Liver (tissue), 10 donors: Measurements from ENCODE around the gene MYOF. TPM values are rescaled to one million over a fixed set of nuclear protein-coding genes. Genes with fewer than 3 reads are reported as not detected.

Experiments
- DNase-seq: peaks from one replicate; pipeline ENCODE4 v3.0.0-alpha.2; 2017; ENCODE audit warnings: low spot score
- H3K27ac ChIP-seq, 2 donors: one replicate each; pipeline ENCODE4 v1.7.0; 2013; ENCODE audit warnings: inconsistent platforms in 2 of 2, low read length in 2 of 2, control low read depth in 1 of 2, low read depth in 1 of 2, mild to moderate bottlenecking in 1 of 2
- H3K27me3 ChIP-seq, 4 donors: one replicate each; pipeline versions ENCODE4 v1.6.1 to v1.7.0; 2013; ENCODE audit warnings: low read length in 3 of 4, inconsistent platforms in 1 of 4, mild to moderate bottlenecking in 1 of 4, moderate library complexity in 1 of 4; ENCODE audit not compliant: control insufficient read depth in 4 of 4, insufficient read depth in 4 of 4
- H3K36me3 ChIP-seq, 4 donors: one replicate each; pipeline versions ENCODE4 v1.6.1 to v1.7.0; 2013; ENCODE audit warnings: low read length in 3 of 4, mild to moderate bottlenecking in 3 of 4, low read depth in 1 of 4, moderate library complexity in 1 of 4; ENCODE audit not compliant: control insufficient read depth in 4 of 4, insufficient read depth in 3 of 4
- H3K4me1 ChIP-seq, 4 donors: one replicate each; pipeline versions ENCODE4 v1.6.1 to v1.7.0; 2013; ENCODE audit warnings: low read length in 3 of 4, mild to moderate bottlenecking in 3 of 4, moderate library complexity in 1 of 4; ENCODE audit not compliant: control insufficient read depth in 4 of 4, insufficient read depth in 4 of 4
- H3K4me3 ChIP-seq, 3 donors: one replicate each; pipeline versions ENCODE4 v1.6.1 to v1.7.0; 2013; ENCODE audit warnings: low read length in 3 of 3, control low read depth in 1 of 3, low read depth in 1 of 3, mild to moderate bottlenecking in 1 of 3
- H3K9ac ChIP-seq, 2 donors: one replicate each; pipeline ENCODE4 v1.7.0; 2013; ENCODE audit warnings: low read length in 2 of 2, mild to moderate bottlenecking in 2 of 2, moderate library complexity in 2 of 2, control low read depth in 1 of 2, low read depth in 1 of 2
- H3K9me3 ChIP-seq, 4 donors: one replicate each; pipeline versions ENCODE4 v1.6.1 to v1.7.0; 2013; ENCODE audit warnings: low read length in 3 of 4; ENCODE audit not compliant: control insufficient read depth in 4 of 4
- EGR1 ChIP-seq, 2 donors: IDR thresholded peaks; 2 replicates each; pipeline ENCODE4 v1.6.1; 2016 to 2018; ENCODE audit warnings: antibody characterized with exemption in 2 of 2, low read depth in 2 of 2
- FOXA1 ChIP-seq: IDR thresholded peaks from 2 replicates; pipeline ENCODE4 v1.6.1; 2016; ENCODE audit warnings: antibody characterized with exemption
- FOXA2 ChIP-seq: IDR thresholded peaks from 2 replicates; pipeline ENCODE4 v1.6.1; 2016; ENCODE audit warnings: antibody characterized with exemption
- GABPA ChIP-seq, 2 donors: IDR thresholded peaks in 1 of 2; conservative IDR thresholded peaks in 1 of 2; 2 replicates each; pipeline ENCODE4 v1.6.1; 2016; ENCODE audit warnings: antibody characterized with exemption in 2 of 2, mild to moderate bottlenecking in 1 of 2, moderate library complexity in 1 of 2
- HNF4A ChIP-seq, 2 donors: conservative IDR thresholded peaks; 2 replicates each; pipeline ENCODE4 v1.6.1; 2016; ENCODE audit warnings: antibody characterized with exemption in 2 of 2, mild to moderate bottlenecking in 2 of 2
- HNF4G ChIP-seq: IDR thresholded peaks from 2 replicates; pipeline ENCODE4 v1.6.1; 2016; ENCODE audit warnings: antibody characterized with exemption
- JUND ChIP-seq, 2 donors: IDR thresholded peaks; 2 replicates each; pipeline ENCODE4 v1.6.1; 2016; ENCODE audit warnings: antibody characterized with exemption in 2 of 2
- NR2F2 ChIP-seq: IDR thresholded peaks from 2 replicates; pipeline ENCODE4 v1.6.1; 2016; ENCODE audit warnings: antibody characterized with exemption
- RAD21 ChIP-seq, 2 donors: IDR thresholded peaks; 2 replicates each; pipeline ENCODE4 v1.6.1; 2016; ENCODE audit warnings: antibody characterized with exemption in 2 of 2, mild to moderate bottlenecking in 2 of 2
- RXRA ChIP-seq, 2 donors: IDR thresholded peaks; 2 replicates each; pipeline ENCODE4 v1.6.1; 2017 to 2018; ENCODE audit warnings: antibody characterized with exemption in 2 of 2, mild to moderate bottlenecking in 1 of 2
- SP1 ChIP-seq: IDR thresholded peaks from 2 replicates; pipeline ENCODE4 v1.6.1; 2018; ENCODE audit warnings: antibody characterized with exemption, mild to moderate bottlenecking
- TAF1 ChIP-seq: conservative IDR thresholded peaks from 2 replicates; pipeline ENCODE4 v1.6.1; 2016; ENCODE audit warnings: antibody characterized with exemption, mild to moderate bottlenecking
- YY1 ChIP-seq: IDR thresholded peaks from 2 replicates; pipeline ENCODE4 v1.6.1; 2016; ENCODE audit warnings: antibody characterized with exemption, mild to moderate bottlenecking
- WGBS: extraction: QIAGEN DNeasy Blood & Tissue Kit; methylation state at CpG from one replicate; pipeline ENCODE4 v1.1.7; 2013; 5-methylcytosine and 5-hydroxymethylcytosine counted together
- polyA plus RNA-seq, 2 donors: library from polyadenylated mRNA; stranded (reverse) in 1 of 2; unstranded in 1 of 2; fragments of 200-250 nt in 1 of 2; fragments of >200 nt in 1 of 2; fragmentation: Nextera tagmentation in 1 of 2; extraction: Ambion mirVana in 1 of 2; gene quantifications; one replicate each; pipeline versions ENCODE4 v1.2.1 to v1.2.3, GENCODE V29; 2013 to 2015
- small RNA-seq: library from RNA; depleted of rRNA; stranded (forward); fragments of <200 nt; gene quantifications from one replicate; pipeline ENCODE3, GENCODE V24; 2014
- total RNA-seq, 2 donors: library from RNA; depleted of rRNA; stranded (reverse); fragments of >200 nt; gene quantifications; one replicate each; pipeline ENCODE4 v1.2.3, GENCODE V29; 2014
- TF ChIP-seq, protein P1 (sequence below): IDR thresholded peaks from 2 replicates; pipeline ENCODE4 v1.6.1; 2016; ENCODE audit warnings: antibody characterized with exemption
- TF ChIP-seq, protein P2 (sequence below): fragments of 150-350 bp; IDR thresholded peaks from 2 replicates; pipeline ENCODE4 v1.5.1; 2017; ENCODE audit warnings: improper control_type of control experiment, low read depth, low read length; ENCODE audit not compliant: missing input control
- TF ChIP-seq, protein P3 (sequence below): IDR thresholded peaks from 2 replicates; pipeline ENCODE4 v1.6.1; 2016; ENCODE audit warnings: antibody characterized with exemption
- TF ChIP-seq, protein P4 (sequence below): IDR thresholded peaks from 2 replicates; pipeline ENCODE4 v1.6.1; 2016; ENCODE audit warnings: antibody characterized with exemption, mild to moderate bottlenecking
- TF ChIP-seq, protein P5 (sequence below): IDR thresholded peaks from 2 replicates; pipeline ENCODE4 v1.6.1; 2016; ENCODE audit warnings: antibody characterized with exemption
- donor health status: healthy.
- donor health status: healthy.
- donor health status: healthy.
- donor health status: healthy.
- donor health status: healthy.

Gene MYOF
- total and polyA plus RNA-seq, 4 donors, result 0.89 to 5.7 (median 3.2) TPM

DNA sequence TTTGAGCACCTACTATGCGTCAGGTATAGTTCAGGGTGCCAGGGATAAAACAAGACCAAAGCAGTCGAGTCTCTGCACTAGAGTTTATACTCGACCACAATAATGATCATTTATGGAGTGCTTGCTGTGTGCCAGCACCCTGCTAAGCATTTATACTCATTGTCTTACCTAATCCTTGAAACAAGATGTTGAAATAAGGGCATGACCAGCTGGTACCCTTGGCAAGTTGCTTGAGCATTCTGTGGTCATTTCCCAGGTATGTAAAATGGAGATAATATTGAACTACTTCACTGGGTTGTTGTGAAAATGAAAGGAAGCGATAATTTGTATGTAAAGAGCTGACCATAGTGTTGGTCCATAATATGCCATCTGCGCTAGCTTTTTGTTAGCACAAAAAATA, 223.0 kb downstream of the MYOF start:
- Histone ChIP-seq H3K9ac (no peak overlapping the region), H3K9me3 (no peaks in the 10 kb centered on the region)

More for the DNA sequence above, 223.0 kb downstream of the MYOF start:
- no peak for DNase-seq
- Histone ChIP-seq H3K4me3 (no peak overlapping the region), H3K27ac (no peak overlapping the region), H3K27me3 (no peaks in the 10 kb centered on the region), H3K36me3 (no peaks in the 10 kb centered on the region), H3K4me1 (peaks cover 3 to 14% (median 11%) of the 10 kb centered on the region in 4 donors)
- TF ChIP-seq RXRA (IDR thresholded peaks at IDR 0.05) (no peak), SP1 (no peak), GABPA (IDR thresholded peaks at IDR 0.05 in 1 of 2, conservative IDR thresholded peaks at IDR 0.05 in 1 of 2) (no peak), HNF4G (no peak), NR2F2 (no peak), RAD21 (IDR thresholded peaks at IDR 0.05) (no peak), FOXA2 (no peak), JUND (IDR thresholded peaks at IDR 0.05) (no peak), TAF1 (no peak), YY1 (no peak), FOXA1 (no peak), HNF4A (conservative IDR thresholded peaks at IDR 0.05) (no peak), EGR1 (IDR thresholded peaks at IDR 0.05; ENCODE audit: low read depth in 2 of 2) (no peak)
- TF ChIP-seq, protein P1, sequence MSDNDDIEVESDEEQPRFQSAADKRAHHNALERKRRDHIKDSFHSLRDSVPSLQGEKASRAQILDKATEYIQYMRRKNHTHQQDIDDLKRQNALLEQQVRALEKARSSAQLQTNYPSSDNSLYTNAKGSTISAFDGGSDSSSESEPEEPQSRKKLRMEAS, result no peak
- TF ChIP-seq, protein P2, sequence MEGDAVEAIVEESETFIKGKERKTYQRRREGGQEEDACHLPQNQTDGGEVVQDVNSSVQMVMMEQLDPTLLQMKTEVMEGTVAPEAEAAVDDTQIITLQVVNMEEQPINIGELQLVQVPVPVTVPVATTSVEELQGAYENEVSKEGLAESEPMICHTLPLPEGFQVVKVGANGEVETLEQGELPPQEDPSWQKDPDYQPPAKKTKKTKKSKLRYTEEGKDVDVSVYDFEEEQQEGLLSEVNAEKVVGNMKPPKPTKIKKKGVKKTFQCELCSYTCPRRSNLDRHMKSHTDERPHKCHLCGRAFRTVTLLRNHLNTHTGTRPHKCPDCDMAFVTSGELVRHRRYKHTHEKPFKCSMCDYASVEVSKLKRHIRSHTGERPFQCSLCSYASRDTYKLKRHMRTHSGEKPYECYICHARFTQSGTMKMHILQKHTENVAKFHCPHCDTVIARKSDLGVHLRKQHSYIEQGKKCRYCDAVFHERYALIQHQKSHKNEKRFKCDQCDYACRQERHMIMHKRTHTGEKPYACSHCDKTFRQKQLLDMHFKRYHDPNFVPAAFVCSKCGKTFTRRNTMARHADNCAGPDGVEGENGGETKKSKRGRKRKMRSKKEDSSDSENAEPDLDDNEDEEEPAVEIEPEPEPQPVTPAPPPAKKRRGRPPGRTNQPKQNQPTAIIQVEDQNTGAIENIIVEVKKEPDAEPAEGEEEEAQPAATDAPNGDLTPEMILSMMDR, result no peak
- TF ChIP-seq, protein P3, sequence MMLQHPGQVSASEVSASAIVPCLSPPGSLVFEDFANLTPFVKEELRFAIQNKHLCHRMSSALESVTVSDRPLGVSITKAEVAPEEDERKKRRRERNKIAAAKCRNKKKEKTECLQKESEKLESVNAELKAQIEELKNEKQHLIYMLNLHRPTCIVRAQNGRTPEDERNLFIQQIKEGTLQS, result no peak
- TF ChIP-seq, protein P4, sequence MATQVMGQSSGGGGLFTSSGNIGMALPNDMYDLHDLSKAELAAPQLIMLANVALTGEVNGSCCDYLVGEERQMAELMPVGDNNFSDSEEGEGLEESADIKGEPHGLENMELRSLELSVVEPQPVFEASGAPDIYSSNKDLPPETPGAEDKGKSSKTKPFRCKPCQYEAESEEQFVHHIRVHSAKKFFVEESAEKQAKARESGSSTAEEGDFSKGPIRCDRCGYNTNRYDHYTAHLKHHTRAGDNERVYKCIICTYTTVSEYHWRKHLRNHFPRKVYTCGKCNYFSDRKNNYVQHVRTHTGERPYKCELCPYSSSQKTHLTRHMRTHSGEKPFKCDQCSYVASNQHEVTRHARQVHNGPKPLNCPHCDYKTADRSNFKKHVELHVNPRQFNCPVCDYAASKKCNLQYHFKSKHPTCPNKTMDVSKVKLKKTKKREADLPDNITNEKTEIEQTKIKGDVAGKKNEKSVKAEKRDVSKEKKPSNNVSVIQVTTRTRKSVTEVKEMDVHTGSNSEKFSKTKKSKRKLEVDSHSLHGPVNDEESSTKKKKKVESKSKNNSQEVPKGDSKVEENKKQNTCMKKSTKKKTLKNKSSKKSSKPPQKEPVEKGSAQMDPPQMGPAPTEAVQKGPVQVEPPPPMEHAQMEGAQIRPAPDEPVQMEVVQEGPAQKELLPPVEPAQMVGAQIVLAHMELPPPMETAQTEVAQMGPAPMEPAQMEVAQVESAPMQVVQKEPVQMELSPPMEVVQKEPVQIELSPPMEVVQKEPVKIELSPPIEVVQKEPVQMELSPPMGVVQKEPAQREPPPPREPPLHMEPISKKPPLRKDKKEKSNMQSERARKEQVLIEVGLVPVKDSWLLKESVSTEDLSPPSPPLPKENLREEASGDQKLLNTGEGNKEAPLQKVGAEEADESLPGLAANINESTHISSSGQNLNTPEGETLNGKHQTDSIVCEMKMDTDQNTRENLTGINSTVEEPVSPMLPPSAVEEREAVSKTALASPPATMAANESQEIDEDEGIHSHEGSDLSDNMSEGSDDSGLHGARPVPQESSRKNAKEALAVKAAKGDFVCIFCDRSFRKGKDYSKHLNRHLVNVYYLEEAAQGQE, result no peak
- TF ChIP-seq, protein P5, sequence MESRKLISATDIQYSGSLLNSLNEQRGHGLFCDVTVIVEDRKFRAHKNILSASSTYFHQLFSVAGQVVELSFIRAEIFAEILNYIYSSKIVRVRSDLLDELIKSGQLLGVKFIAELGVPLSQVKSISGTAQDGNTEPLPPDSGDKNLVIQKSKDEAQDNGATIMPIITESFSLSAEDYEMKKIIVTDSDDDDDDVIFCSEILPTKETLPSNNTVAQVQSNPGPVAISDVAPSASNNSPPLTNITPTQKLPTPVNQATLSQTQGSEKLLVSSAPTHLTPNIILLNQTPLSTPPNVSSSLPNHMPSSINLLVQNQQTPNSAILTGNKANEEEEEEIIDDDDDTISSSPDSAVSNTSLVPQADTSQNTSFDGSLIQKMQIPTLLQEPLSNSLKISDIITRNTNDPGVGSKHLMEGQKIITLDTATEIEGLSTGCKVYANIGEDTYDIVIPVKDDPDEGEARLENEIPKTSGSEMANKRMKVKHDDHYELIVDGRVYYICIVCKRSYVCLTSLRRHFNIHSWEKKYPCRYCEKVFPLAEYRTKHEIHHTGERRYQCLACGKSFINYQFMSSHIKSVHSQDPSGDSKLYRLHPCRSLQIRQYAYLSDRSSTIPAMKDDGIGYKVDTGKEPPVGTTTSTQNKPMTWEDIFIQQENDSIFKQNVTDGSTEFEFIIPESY, result no peak
- WGBS, result 94% methylated on average over 5 of the region's 5 CpGs

Small RNAs within 50 kb of the gene (small RNA-seq; reads per million reads assigned to genes)
- not detected for gene RNA5SP323

Other genes with a start within 250 kb of the MYOF start
- 1 to 10 TPM in 1 of 2 donors, under 1 TPM in 1; under 0.01 to 4.1 TPM for gene CEP55, start 14.3 kb upstream of the MYOF start, total RNA-seq
- gene CEP55, start 14.3 kb upstream of the MYOF start, polyA plus RNA-seq, result under 1 TPM; 0.10 to 0.82 TPM
- under 1 TPM; 0.14 to 0.17 TPM for gene FFAR4, start 84.3 kb upstream of the MYOF start, total RNA-seq
- under 1 TPM; 0.21 to 0.28 TPM for gene FFAR4, start 84.3 kb upstream of the MYOF start, polyA plus RNA-seq
- 1,000 to 10,000 TPM; 1,174 to 2,873 TPM for gene RBP4, start 118.9 kb upstream of the MYOF start, total RNA-seq
- gene RBP4, start 118.9 kb upstream of the MYOF start, polyA plus RNA-seq, result over 10,000 TPM in 1 of 2 donors, 1,000 to 10,000 TPM in 1; 5,034 to 10,329 TPM
- not detected for gene PDE6C, start 130.2 kb upstream of the MYOF start, total RNA-seq
- not detected for gene PDE6C, start 130.2 kb upstream of the MYOF start, polyA plus RNA-seq
- 1 to 10 TPM; 4.8 to 6.9 TPM for gene FRA10AC1, start 220.3 kb upstream of the MYOF start, total RNA-seq
- 10 to 100 TPM in 1 of 2 donors, 1 to 10 TPM in 1; 2.5 to 19.2 TPM for gene FRA10AC1, start 220.3 kb upstream of the MYOF start, polyA plus RNA-seq